COLO829 (cell line): ENCODE data around the gene ASL.
"Not testable (repeated sequence)": the region's sequence is repeated elsewhere in the genome, so short reads cannot be mapped to it uniquely, and the experiment has no call there.

Experiments
- DNase-seq: peaks from one replicate; pipeline ENCODE4 v3.0.0; 2012; ENCODE audit warnings: low spot score

The ASL gene

DNA sequence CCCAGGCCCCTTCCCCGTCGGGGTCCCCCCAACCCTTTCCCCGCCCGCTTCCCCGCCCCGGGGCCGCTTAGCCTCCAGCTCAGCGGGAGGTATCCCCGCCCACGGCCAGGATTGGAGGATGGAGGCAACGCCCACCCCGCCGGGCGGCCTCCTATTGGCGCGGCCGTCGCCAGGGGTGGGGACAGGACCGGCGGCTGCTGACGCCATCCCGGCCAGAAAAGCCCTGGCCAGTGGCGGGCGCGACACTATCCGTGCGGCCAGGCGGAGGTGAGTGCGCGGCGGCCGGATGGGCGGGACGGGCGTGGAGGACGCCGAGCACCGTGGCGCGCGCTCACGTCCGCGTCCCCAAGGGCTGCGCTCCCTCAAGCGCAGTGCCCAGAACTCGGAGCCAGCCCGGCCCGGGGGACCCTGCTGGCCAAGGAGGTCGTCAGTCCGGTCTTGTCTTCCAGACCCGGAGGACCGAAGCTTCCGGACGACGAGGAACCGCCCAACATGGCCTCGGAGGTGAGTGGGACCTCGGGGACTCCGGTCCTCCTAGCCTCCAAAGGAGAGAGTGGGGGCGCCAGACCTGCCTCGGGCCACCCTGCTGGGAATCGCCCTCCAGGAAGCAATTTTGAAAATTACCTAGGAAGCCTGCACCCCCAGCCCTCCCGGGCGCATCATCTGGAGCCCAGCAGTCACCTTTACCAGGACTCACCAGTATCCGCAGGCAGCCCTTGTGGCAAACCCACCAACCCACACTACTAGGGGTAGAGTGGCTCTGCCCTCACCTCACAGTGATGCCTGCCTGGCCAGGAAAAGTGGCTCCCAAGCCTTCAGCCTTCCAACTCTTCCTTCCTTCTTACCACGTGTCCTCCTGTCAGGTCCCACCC, at the start of gene ASL:
Gene ASL (plus strand): TSS at position 230 of the 872 bp plus-strand sequence. CDS start 263 bp downstream, at position 493.
- peak; percentile 99 for DNase-seq

DNA sequence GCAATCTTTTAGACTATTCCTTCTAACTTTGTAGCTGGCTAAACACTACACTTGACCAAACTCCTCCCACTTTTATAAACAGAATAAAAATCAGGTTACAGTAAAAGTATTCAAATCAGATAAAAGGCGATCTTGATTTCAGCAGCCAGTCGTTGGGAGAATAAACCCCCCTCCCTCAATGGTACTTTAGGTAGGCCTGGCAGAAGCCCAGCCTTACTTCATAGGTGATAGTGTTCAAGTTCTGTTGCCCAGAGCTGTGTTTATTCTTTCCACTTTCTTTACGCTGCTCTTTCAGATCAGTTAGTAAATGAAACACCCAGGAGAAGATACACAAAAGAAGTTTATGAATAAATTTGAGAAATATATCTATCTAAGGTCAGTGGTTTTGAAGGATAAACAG, 47.3 kb upstream of the ASL start:
- not testable (repeated sequence) for DNase-seq

DNA sequence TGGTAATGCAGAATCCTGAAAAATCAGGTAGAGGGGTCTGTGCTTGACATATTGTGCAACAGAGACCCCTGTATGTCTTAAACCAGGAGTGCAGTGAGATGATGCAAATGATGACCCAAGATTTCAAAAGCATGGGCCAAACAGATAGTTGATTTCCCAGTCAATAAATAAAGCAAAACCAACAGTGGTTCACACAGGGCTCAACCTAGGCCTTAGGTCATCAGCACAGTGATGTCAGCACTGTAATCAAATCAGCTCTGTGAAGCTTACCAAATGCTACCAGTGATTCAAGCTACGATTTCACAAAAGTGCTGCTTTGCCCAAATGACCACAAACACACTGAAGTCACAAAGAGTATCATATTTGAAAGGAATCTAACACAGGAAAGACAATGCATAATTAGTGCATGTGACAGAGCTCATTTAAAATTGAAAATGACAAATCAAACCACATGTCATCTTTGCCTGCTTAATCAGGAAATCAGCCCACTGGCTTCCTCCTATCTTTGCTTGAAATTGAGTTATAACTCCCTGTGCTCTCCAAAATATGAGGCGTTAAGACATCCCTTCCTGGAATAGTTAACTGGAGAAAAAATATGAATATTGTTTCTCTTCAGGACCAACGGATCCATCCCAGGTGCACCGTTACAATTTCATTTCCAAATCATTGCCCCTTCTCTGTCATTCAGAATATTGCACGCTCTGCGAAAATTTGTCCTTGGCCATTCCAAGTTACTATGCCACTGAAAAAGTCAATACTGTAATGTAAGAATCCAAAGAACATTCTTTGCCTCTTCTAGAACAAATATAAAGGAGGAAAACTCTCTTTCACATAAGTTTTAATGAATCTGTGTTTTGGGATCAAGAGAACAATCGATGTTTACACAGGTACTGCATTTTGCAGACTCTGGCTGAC, 41.9 kb upstream of the ASL start:
- no peak for DNase-seq

DNA sequence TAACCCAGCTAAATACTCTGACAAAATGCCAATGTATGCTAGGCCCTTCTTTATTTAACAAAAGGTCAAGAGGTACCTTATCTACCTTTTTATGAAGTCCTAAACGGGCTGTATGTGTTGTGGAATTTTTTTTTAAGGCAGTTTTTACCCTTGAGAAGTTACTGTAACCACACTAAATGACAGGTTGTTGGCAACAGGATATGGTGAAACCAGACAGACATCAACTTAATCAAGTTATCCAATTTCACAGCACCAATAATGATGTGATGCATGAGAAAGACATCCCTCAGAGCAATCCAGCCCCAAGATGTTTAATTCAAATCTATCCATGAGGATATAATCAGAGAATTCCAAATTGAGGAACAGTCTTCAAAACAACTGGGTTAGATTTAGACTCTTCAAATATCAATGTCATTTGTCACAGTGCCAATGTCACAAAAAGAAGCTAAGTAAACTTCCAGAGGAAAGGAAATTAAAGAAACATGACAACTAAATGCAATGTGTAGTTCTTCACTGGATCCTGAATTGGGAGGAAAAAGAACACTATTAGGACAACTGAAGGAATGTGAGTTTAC, 41.1 kb upstream of the ASL start:
- DNase-seq, result not testable (repeated sequence)

DNA sequence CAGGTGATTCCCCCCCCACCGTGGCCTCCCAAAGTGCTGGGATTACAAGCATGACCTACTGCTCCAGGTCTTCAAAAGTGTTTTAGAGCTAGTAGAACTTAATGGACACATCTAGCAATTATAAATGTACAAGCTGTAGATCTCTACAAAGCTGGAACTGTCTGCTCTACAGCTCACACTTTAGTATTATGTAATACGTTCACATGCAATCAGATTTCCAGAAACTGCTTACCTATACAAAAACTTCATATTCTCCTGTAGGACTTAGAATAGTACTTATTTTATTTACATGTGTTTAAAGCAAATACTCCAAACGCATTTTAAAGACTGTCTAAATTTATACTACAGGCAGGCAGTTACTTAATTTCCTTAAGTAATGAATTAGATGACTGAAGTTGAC, 39.2 kb upstream of the ASL start:
- no peak for DNase-seq

DNA sequence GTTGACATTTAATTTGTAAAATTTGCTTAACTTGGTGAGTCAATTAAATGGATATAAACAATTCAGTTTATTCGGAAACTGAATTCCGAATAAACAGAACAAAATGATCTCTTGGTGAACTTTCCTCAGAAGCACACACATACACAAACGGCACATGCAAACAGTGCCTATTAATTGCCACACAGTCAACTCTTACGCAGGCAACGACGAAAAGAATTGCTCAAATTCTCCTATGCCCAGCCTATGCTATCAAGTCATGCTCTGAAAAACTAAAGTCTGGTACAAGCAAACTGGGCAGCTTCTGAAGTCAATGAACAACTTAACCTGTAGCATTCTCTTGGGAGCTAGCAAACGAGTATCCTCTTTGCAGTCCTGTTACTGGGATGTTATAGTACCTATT, 38.8 kb upstream of the ASL start:
- no peak for DNase-seq

DNA sequence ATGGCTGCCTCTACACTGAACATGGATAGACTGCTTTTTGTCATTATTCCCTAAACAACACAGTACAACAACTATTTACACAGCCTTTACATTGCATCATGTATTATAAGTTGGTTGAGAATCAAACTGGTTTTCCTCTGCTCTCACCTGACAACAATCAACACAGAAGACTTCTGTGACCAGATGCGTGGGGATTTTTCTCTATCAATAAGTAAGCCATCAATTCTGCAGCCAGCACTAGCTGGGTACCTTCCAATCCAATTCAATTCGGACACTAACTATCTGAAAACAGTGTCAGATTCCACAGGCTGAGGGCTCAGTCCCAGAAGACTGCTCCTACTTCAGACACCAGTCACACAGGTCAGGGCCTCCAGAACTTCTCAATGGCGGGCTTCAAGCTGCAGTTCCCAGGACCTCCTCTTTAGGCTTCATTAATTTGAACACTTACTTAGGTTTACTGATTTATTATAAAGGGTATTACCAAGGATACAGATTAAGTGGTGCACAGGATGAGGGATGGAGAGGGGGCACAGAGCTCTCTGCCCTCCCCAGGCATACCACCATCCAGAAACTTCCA, 36.4 kb upstream of the ASL start:
- no peak for DNase-seq

DNA sequence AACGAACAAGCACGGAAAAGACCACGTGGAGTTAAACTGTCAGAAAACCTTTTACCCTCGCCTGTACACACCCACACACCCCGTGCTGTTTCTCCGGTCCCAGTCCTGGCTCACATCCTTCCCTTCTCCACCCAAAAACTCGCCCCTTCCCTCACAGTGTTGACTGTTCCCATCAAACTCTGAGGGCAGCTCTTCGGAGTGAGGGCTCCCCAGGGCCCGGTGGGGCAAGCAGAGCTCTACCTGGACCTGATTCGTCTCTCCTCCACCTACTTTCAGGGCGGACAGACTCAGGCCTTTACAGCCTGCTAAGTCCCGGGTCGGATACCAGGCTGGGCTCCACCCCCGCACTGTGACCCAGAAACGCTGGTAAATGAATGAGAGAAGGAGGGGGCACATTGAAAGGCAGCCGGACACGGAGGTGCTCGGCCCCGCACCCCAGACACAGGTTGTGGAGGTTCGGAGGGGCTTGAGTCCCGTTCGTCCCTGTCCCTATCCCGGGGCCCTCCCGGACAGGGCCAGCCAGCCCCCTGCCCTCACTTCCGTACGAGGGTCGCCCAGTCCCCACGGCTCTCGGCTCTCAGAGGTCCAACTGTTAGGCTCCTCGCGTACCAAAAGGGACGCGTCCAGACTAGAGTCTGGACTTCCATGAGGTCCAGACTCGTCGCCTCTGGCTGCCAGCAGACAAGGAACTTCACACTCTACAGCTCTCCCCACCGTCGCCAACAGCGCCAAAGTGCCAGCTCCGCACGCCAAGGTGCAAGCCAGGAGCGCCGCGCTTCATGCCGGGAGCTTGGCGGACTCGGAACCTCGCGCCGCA, 31.7 kb upstream of the ASL start:
- no peak for DNase-seq

DNA sequence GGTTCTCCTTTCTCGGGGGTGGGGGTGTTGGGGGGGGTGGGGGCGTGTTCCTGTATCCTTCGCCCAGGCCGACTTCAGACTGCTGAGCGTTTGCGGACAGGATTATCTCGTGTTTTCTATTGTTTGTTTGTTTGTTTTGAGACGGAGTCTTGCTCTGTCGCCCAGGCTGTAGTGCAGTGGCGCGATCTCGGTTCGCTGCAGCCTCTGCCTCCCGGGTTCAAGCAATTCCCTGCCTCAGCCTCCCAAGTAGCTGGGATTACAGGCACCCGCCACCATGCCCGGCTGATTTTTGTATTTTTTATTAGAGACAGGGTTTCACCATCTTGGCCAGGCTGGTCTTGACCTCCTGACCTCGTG, 31.1 kb upstream of the ASL start:
- not testable (repeated sequence) for DNase-seq

DNA sequence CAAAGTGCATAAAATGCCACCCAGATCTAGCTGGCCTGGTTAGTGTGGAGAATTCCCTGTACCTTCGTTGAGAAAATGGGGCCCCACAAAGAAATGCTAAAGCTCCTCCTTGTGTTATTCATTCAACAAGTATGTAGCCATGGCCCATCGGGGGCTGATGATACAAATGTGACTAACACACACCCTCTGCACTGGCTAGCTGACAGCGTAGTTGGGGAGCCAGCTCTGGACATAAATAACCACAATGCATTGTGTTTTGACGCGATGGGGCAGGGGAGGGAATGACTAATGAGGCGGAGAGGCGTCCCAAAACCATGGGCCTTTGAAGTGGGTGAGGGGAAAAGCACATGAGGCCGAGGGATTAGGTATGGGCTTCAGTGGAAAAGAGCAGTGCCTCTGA, 28.2 kb upstream of the ASL start:
- DNase-seq, result no peak

DNA sequence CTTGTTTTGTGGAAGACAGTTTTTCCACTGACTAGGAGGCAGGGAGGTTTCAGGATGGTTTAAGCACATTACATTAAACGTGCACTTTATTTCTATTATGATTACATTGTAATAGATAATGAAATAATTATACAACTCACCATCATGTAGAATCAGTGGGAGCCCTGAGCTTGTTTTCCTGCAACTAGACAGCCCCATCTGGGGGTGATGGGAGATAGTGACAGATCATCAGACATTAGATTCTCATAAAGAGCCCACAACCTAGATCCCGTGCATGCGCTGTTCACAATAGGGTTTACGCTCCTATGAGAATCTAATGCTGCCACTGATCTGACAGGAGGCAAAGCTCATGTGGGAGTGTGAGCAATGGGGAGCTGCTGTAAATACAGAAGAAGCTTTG, 25.7 kb upstream of the ASL start:
- not testable (repeated sequence) for DNase-seq

DNA sequence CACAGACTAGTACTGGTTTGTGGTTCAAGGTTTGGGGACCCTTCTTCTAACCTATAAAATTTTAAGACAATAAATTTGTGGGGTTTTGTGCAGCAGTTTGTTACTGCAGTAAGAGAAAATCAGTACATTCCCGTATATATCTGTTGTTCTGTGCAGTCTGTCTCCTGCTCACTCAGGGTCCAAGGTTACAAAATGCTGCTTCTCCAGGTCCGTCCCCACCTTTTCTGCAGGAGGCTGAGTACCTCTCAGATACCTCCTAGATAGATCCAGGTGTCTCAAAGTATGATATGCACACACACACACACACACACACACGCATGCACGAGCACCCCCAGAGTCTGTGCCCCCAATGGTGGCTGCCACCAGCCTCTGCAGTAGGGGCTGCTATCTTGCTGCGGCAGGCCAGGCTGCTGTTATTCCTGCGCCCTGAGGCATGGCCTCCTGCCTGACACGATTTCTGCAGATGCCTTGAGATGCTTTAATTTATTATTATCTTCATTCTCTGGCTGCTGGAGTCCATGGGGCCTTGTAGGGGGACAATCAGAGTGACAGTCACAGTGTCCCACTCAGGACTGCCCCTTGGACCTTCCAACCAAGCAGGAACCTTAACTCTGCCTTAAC, 25.2 kb upstream of the ASL start:
- DNase-seq, result no peak

DNA sequence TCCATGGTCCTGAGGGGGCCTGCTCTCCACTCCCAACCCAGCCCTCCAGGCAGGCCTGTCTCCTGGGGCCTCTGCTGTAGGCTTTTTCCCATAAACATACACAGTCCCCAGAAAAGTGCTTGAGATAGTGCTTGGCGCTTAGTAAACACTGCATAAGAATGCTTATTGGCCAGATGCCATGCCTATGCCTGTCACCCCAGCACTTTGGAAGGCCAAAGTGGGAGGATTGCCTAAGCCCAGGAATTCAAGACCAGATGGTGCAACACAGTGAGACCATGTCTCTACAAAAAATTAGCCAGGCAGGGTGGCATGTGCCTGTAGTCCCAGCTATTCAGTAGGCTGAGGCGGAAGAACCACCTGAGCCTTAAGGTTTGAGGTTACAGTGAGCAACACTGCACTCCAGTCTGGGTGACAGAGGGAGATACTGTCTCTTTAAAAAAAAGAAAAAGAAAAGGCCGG, 24.6 kb upstream of the ASL start:
- DNase-seq, result no peak

DNA sequence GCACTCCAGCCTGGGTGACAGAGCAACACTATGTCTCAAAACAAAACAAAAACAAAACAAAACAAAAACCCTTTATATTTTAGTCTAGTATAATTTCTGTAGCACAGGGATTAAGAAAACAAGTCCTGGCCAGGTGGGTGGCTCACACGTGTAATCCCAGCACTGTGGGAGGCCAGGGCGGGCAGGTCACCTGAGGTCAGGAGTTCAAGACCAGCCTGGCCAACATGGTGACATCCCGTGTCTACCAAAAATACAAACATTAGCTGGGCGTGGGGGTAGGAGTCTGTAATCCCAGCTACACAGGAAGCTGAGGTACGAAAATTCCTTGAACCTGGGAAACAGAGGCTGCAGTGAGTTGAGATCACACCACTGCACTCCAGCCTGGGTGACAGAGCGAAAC, 23.2 kb upstream of the ASL start:
- DNase-seq, result no peak

DNA sequence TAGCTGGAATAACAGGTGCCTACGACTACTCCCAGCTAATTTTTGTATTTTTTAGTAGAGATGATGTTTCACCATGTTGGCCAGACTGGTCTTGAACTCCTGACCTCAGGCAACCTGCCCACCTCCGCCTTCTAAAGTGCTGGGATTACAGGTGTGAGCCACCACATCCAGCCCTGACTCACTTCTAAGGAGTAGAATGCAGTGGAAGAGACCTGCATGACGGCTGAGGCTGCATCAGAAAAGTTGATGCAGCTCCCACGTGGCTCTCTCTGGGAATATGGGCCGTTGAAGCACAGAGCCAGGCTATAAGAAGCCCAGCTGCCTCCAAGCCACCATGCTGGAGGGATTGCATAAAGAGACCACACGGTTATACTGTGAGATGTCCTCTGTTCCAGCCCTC, 21.6 kb upstream of the ASL start:
- DNase-seq, result no peak

DNA sequence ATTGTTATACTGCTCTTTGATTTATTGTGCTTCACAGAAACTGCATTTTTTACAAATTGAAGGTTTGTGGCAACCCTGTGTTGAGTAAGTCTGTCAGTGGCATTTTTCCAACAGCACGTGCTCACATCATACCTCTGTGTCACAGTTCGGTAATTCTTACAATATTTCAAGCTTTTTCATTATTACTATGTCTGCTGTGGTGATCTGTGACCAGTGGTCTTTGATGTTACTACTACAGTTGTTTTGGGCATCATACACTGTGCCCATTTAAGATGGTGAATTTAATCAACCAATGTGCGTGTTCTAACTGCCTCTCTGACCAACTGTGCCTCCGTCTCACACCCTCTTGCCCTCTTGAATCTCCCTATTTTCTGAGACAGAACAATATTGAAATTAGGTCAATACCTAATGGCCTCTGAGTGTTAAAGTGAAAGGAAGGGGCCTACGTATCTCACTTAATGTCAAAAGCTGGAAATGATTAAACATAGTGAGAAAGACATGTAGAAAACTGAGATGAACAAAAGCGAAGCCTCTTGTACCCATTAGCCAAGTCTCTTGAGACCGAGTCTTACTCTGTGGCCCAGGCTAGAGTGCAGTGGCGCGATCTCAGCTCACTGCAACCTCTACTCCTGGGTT, 20.2 kb upstream of the ASL start:
- DNase-seq, result no peak

DNA sequence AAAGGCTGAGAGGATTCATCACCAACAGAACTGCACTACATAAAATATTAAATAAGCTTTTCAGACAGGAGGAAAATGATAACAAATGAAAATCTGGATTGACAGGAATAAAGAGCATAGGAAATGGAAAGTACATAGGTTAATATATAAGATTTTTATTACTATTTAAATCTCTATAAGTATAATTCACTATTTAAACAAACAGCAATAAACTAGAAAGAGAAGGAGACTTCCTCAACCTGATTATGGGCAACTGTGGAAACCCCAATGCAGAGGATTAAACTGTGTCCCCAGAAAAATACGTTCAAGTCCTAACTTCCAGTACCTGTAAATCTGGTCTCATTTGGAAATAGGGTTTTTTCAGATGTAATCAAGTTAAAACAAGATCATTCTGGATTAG, 14.8 kb upstream of the ASL start:
- no peak for DNase-seq

DNA sequence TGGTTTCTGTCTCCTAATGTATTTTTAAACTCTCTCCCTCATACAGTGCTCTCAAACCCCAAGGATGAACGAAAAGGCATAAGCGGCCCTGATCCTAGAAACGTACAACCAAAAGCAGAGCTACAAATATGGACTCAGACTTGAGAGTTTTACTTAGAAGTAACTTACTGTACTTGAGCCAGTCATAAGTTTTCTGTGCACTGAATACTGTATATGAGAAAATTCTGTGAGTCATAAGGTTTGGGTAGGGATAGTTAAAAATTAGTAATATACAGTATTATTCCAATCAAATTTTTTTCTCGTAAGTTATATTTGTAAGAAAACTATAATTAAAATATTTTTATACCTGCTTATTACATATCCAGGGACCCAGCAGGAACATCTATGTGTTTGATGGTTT, 5.9 kb upstream of the ASL start:
- DNase-seq, result no peak

DNA sequence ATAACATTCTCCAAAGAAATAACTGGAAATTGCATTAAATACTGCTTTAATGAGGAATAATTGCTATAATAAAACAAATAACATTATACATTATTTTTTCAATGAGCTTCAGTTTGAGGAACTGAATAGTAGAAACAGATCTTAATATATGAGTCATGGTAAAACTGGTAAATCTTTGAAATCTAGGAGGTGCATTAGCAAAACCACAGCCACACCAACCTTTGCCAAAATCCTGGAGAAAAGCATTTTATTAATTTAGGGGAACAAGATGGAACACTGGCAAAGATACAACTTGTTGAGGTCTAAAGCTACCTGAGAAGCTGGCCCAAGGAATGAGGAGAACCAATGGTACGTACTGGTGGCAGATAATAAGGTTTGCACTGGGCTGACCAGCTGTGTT, 5.4 kb upstream of the ASL start:
- no peak for DNase-seq

DNA sequence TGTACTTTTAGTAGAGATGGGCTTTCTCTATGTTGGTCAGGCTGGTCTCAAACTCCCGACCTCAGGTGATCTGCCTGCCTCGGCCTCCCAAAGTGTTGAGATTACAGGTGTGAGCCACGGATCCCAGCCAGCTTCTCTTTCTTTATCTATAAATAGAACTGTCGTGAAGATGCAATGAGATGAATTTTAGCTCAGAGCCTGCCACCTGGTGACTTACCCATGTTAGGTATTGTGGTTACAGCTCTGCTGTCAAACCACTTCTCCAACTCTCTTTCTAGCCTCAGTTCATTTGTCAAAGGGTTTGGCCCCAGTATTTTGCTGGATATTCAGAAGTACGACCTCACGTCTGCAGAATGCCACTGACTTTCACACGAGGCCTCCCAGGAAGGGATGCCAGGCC, 3.4 kb upstream of the ASL start:
- DNase-seq, result not testable (repeated sequence)
